ENCODE measurements around the gene PUSL1. TPM values are rescaled to one million over a fixed set of nuclear protein-coding genes. Genes with fewer than 3 reads are reported as not detected.

The PUSL1 gene
- total and polyA plus RNA-seq, 2 donors (not counting 1 experiment from before 2014, with no cell fraction given): 15.7 to 25.8 TPM

- Histone ChIP-seq H3K27ac (ENCODE audit: low read length in 2 of 2) (no peak overlapping the region), H3K4me2 (replicated peaks; ENCODE audit: low read depth, low read length, poor library complexity, severe bottlenecking) (no peak overlapping the region), H3K4me1 (ENCODE audit: control insufficient read depth in 2 of 2, insufficient read depth in 2 of 2, low read length in 2 of 2) (peaks cover 6 to 13% of the 10 kb centered on the region in 2 donors), H3K79me2 (ENCODE audit: control insufficient read depth, insufficient read depth, low read length) (peaks cover 34% of the 10 kb centered on the region), H3K9ac (ENCODE audit: low read length) (no peak overlapping the region), H3K4me3 (ENCODE audit: control extremely low read depth in 1 of 5, extremely low read depth in 1 of 5, insufficient read depth in 1 of 5, low read depth in 2 of 5, low read length in 4 of 5) (no peak overlapping the region), H3K27me3 (replicated peaks in 1 of 4; ENCODE audit: control extremely low read depth in 1 of 4, control insufficient read depth in 3 of 4, insufficient read depth in 4 of 4, low read length in 3 of 4) (no peaks in the 10 kb centered on the region), H2AFZ (ENCODE audit: insufficient read depth, low read depth, low read length, poor library complexity, severe bottlenecking) (no peak overlapping the region), H3K36me3 (replicated peaks in 1 of 2; ENCODE audit: control extremely low read depth in 1 of 2, control insufficient read depth in 1 of 2, extremely low read depth in 1 of 2, insufficient read depth in 2 of 2, low read length in 1 of 2) (no peaks in the 10 kb centered on the region), H4K20me1 (ENCODE audit: control insufficient read depth, insufficient read depth, low read length, poor library complexity, severe bottlenecking) (peaks cover 41% of the 10 kb centered on the region), H3K9me3 (ENCODE audit: control extremely low read depth in 1 of 3, control insufficient read depth in 2 of 3, insufficient read depth in 1 of 3, low read length in 2 of 3) (peaks cover 0 to 3% (median 0%) of the 10 kb centered on the region in 3 donors)
- intact Hi-C loops (cut with micrococcal nuclease): no loop called here
- 98% methylated on average over 12 of the region's 12 CpGs for WGBS (ENCODE audit: insufficient coverage)
- no peaks in the 10 kb centered on the region for H3K27me3 Mint-ChIP-seq
- H3K27ac Mint-ChIP-seq: no peak overlapping the region
- ChIA-PET CTCF (interaction anchor here (1.3 kb wide), 1 partner anchor 23 kb away, joined by 3 read pairs; no protein-coding TSS in a partner anchor), POLR2A (no interaction called here)
- H3K4me3 Mint-ChIP-seq: peak overlapping the region; percentile 13
- H3K9me3 Mint-ChIP-seq (ENCODE audit: insufficient read depth): no peaks in the 10 kb centered on the region
- no peak for ATAC-seq (ENCODE audit: low read depth)
- no peak for DNase-seq
- H3K4me1 Mint-ChIP-seq: peaks cover 15% of the 10 kb centered on the region
- TF ChIP-seq CTCF (IDR thresholded peaks at IDR 0.05): no peak
- no peak for TF ChIP-seq EZH2 (IDR thresholded peaks at IDR 0.05; ENCODE audit: borderline replicate concordance, insufficient read depth, low read depth, low read length, poor library complexity, severe bottlenecking)
Observed at GRCh38 chr1:1345860-1346500, 37.6 kb downstream of the PUSL1 start.

- peaks cover 15% of the 10 kb centered on the region for H3K4me1 Mint-ChIP-seq
- H3K4me3 Mint-ChIP-seq: peak overlapping the region; percentile 54
- Histone ChIP-seq H3K27ac (ENCODE audit: low read length in 2 of 2) (no peak overlapping the region), H3K4me2 (replicated peaks; ENCODE audit: low read depth, low read length, poor library complexity, severe bottlenecking) (no peak overlapping the region), H3K4me3 (ENCODE audit: control extremely low read depth in 1 of 5, extremely low read depth in 1 of 5, insufficient read depth in 1 of 5, low read depth in 2 of 5, low read length in 4 of 5) (no peak overlapping the region), H3K27me3 (replicated peaks in 1 of 4; ENCODE audit: control extremely low read depth in 1 of 4, control insufficient read depth in 3 of 4, insufficient read depth in 4 of 4, low read length in 3 of 4) (peaks cover 0 to 3% (median 0%) of the 10 kb centered on the region in 4 experiments), H3K9me3 (ENCODE audit: control extremely low read depth in 1 of 3, control insufficient read depth in 2 of 3, insufficient read depth in 1 of 3, low read length in 2 of 3) (no peaks in the 10 kb centered on the region), H3K36me3 (replicated peaks in 1 of 2; ENCODE audit: control extremely low read depth in 1 of 2, control insufficient read depth in 1 of 2, extremely low read depth in 1 of 2, insufficient read depth in 2 of 2, low read length in 1 of 2) (no peaks in the 10 kb centered on the region), H3K79me2 (ENCODE audit: control insufficient read depth, insufficient read depth, low read length) (peaks cover 34% of the 10 kb centered on the region), H3K9ac (ENCODE audit: low read length) (no peak overlapping the region), H4K20me1 (ENCODE audit: control insufficient read depth, insufficient read depth, low read length, poor library complexity, severe bottlenecking) (peaks cover 41% of the 10 kb centered on the region), H3K4me1 (ENCODE audit: control insufficient read depth in 2 of 2, insufficient read depth in 2 of 2, low read length in 2 of 2) (peaks cover 6 to 16% of the 10 kb centered on the region in 2 donors), H2AFZ (ENCODE audit: insufficient read depth, low read depth, low read length, poor library complexity, severe bottlenecking) (no peak overlapping the region)
- CTCF ChIA-PET: interaction anchor here (1.3 kb wide), 1 partner anchor 23 kb away, joined by 3 read pairs; no protein-coding TSS in a partner anchor
- H3K27ac Mint-ChIP-seq: no peak overlapping the region
- intact Hi-C loops (cut with micrococcal nuclease): no loop called here
- no peaks in the 10 kb centered on the region for H3K9me3 Mint-ChIP-seq (ENCODE audit: insufficient read depth)
- POLR2A ChIA-PET: no interaction called here
- no peak for DNase-seq
- ATAC-seq (ENCODE audit: low read depth): no peak
- 97% methylated on average over 9 of the region's 10 CpGs for WGBS (ENCODE audit: insufficient coverage)
- TF ChIP-seq CTCF (IDR thresholded peaks at IDR 0.05) (no peak), EZH2 (IDR thresholded peaks at IDR 0.05; ENCODE audit: borderline replicate concordance, insufficient read depth, low read depth, low read length, poor library complexity, severe bottlenecking) (no peak)
- no peaks in the 10 kb centered on the region for H3K27me3 Mint-ChIP-seq
Observed at GRCh38 chr1:1346501-1346890, 38.1 kb downstream of the PUSL1 start.

Data from B cell (primary cell).